ENCODE measurements around the gene RCAN3.

- TF ChIP-seq CTCF (IDR thresholded peaks at IDR 0.05 in 2 of 3, conservative IDR thresholded peaks at IDR 0.05 in 1 of 3; ENCODE audit: control insufficient read depth in 2 of 3, extremely low read depth in 1 of 3, insufficient read depth in 1 of 3, low read depth in 3 of 3, low read length in 3 of 3) (no peak), ZNF622 (IDR thresholded peaks at IDR 0.05) (no peak), RBBP5 (conservative IDR thresholded peaks at IDR 0.05) (no peak), RCOR1 (conservative IDR thresholded peaks at IDR 0.05; ENCODE audit: low read depth, low read length) (no peak), RAD21 (IDR thresholded peaks at IDR 0.05; ENCODE audit: insufficient read depth, low read depth, low read length) (no peak)
Measured at GRCh38 chr1:24548070-24548469, 45.4 kb downstream of the RCAN3 start.

Data from GM12878 (cell line).